ENCODE data around the gene PXDN.
A peak's percentile ranks its signal among the peaks of the same experiment; 100 is the strongest.

Gene PXDN

DNA sequence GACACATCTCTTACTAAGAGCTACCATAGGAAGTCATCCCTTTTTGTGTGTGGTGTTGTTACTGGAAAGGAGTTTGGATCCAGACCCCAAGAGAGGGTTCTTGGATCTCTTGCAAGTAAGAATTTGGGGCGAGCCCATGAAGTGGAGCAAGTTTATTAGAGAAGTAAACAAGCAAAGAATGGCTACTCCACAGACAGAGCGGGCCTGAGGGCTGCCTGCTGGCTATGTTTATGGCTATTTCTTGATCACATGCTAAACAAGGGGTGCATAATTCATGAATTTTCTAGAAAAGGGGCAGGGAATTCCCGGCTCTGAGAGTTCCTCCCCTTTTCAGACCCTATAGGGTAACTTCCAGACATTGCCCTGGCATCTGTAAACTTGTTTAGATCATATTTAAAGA is 30.6 kb upstream of the PXDN start:
- DNase-seq (ENCODE audit: low read depth) = no peak
- TF ChIP-seq, protein P1, sequence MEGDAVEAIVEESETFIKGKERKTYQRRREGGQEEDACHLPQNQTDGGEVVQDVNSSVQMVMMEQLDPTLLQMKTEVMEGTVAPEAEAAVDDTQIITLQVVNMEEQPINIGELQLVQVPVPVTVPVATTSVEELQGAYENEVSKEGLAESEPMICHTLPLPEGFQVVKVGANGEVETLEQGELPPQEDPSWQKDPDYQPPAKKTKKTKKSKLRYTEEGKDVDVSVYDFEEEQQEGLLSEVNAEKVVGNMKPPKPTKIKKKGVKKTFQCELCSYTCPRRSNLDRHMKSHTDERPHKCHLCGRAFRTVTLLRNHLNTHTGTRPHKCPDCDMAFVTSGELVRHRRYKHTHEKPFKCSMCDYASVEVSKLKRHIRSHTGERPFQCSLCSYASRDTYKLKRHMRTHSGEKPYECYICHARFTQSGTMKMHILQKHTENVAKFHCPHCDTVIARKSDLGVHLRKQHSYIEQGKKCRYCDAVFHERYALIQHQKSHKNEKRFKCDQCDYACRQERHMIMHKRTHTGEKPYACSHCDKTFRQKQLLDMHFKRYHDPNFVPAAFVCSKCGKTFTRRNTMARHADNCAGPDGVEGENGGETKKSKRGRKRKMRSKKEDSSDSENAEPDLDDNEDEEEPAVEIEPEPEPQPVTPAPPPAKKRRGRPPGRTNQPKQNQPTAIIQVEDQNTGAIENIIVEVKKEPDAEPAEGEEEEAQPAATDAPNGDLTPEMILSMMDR (IDR thresholded peaks at IDR 0.05; ENCODE audit: control insufficient read depth, insufficient read depth, low read depth, low read length, missing control alignments) = no peak
- H3K4me3 ChIP-seq (ENCODE audit: control insufficient read depth, low read depth, low read length) = no peak overlapping the region

DNA sequence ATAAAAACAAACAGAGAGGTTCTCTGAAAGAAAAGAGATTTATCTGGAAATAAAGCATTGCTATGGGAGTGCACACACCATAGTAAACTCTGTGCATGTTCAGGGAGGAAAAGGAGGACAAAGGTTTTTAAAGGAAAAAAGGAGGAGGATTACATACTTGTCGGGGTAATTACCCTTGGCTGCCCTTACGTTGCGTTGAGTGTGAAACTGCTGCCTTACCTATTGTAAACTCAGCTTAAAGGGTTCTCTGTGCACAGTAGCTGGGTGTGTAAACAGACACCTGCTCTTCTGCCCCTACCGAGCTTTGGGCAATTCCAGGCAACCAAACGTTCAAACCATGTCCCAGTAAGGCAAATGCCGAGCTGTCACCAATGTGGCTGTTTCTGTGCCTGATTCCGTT is 29.6 kb upstream of the PXDN start:
- H3K4me3 ChIP-seq (ENCODE audit: control insufficient read depth, low read depth, low read length) = no peak overlapping the region
- TF ChIP-seq, protein P1 (IDR thresholded peaks at IDR 0.05; ENCODE audit: control insufficient read depth, insufficient read depth, low read depth, low read length, missing control alignments) = no peak

DNA sequence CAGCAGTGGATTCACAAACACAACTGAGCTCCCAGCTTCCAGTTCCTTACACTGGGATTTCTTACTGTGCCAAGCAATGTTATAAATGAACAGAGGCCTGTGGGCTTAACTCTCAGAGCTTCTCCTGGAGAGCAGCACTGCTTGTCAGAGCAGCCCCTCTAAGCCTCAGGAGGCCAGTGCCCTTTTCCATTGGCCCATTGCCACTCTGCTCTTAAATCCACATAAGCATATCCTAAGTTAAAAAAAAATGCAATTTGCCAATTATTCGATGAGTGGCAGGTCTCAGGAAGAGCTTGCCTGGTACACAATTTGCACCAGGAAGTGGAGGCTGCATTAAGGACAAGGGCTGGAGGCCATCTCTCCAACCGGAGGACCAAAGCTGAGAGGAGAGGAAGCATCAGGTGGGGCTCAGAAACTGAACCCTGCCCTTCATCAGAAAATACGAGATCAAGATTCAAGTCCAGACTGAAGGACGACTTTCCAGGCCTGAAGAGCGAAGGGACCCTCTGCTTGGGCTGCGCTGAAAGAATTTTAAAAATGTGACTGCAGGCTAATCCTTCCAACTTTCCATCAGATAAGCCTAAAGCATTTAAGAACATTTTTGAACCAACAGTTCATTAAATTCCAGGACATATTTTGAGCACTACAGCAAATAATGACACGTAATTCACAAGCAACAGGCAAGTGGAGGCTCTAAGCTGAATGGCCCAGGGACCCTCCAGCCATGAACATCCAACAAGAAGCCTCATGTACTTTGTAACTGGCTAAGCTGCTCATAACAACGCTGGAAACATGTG is 28.4 kb upstream of the PXDN start:
- DNase-seq (ENCODE audit: low read depth) = no peak
- H3K4me3 ChIP-seq (ENCODE audit: control insufficient read depth, low read depth, low read length) = no peak overlapping the region
- TF ChIP-seq, protein P1 (IDR thresholded peaks at IDR 0.05; ENCODE audit: control insufficient read depth, insufficient read depth, low read depth, low read length, missing control alignments) = no peak

More for the DNA sequence above, 29.6 kb upstream of the PXDN start:
- DNase-seq (ENCODE audit: low read depth) = no peak

DNA sequence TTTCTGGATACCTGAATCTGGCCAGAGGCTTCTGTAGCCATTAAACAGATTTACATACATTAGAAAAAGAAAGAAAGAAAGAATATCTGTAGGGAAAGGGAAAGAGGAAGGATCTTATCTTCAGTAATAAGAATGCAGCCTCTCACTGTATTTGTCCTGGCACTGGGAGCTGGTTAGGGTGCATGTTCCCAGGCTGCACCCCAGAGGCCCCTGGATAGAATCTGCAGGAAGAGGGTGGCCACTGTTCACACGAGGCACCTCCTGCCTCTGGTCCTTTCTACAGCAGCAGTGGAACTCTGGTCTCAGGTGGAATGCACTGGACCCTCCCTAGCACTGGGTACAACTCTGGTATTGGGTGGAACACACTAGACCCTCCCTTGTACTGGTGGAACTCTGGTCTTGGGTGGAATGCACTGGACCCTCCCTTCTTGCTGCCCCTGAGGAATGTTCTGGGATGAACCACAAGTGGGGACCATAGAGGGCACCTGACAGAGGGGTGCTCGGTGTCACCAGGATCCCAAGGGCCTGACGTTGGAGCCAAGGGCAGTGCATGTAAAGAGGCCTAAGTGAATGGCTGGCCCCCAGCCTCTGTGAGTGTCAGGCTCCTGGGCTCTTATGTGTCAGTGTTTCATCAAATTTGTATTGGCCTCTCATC is 27.4 kb upstream of the PXDN start:
- no peak overlapping the region for H3K4me3 ChIP-seq (ENCODE audit: control insufficient read depth, low read depth, low read length)
- TF ChIP-seq, protein P1 (IDR thresholded peaks at IDR 0.05; ENCODE audit: control insufficient read depth, insufficient read depth, low read depth, low read length, missing control alignments) = no peak
- no peak for DNase-seq (ENCODE audit: low read depth)

DNA sequence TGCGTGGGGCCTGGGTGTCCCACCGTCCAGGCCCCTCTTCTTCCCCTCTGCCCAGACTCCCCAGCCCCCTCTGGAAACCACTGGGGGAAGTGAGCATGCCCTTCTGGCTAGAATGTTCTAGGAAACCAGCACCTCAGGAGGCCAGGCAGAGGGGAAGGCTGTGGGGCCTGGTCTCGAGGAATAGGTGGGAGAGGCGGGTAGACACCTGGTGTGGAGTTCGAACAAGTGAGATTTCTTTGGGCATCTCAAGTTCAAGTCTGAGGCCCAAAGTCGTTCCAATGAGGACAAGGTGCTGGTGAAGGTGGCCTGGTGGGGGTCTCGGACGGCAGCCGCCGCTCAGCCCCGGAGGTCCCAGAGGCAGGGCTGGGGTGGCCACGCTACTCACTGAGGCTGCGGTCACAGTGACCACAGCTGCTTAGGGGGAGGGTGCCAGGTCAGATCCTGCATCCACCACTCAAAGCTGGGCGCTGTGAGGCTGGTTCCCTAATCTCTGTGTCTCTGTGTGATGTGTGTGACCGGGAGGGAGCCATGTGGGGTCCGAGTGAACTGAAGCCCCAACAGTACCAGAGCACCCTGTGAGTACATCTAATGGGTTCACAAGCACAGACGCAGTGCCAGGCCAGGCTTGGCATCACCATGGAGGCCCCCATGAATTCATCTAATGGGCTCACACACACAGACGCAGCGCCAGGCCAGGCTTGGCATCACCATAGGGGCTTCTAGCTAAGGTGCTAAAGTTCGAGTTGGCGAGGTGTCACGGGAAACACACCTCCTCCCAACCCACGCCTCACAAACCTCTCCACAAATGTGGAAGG is 26.5 kb upstream of the PXDN start:
- TF ChIP-seq, protein P1 (IDR thresholded peaks at IDR 0.05; ENCODE audit: control insufficient read depth, insufficient read depth, low read depth, low read length, missing control alignments) = no peak
- no peak overlapping the region for H3K4me3 ChIP-seq (ENCODE audit: control insufficient read depth, low read depth, low read length)
- no peak for DNase-seq (ENCODE audit: low read depth)

DNA sequence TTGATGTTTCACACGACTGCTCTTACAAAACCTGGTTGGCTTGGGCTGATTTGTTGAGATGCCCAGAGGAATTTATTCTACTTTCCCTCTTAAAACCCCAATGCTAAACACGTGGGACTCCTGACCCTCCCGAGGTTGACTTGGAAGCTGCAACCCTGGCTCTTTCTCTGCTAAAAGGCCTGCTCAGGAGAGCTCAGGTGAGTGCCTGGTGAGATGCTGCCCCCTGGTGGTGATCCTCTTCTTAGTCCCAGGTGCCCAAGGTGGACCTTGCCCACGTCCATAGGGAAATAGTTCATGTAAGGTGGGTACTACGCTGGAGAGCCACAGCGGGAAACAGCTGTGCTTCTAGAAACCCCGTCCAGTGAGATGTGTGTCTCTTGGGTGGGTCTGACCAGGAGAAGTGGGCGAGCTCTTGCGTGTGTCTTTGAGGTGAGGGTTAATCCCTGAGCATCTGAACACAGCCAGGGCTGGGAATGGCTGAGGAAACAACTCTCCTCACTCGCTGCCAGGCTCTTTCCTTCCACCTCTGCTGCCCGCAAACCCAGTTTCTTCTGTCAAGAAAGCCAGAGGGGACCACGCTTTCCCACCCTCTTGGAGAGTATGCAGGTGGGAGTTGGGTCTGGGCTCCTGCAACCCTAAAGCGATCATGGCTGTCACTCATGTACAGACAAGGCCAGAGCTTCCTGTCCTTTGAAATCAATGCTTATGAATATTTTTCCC is 25.5 kb upstream of the PXDN start:
- TF ChIP-seq, protein P1 (IDR thresholded peaks at IDR 0.05; ENCODE audit: control insufficient read depth, insufficient read depth, low read depth, low read length, missing control alignments) = peak; percentile 80
- no peak overlapping the region for H3K4me3 ChIP-seq (ENCODE audit: control insufficient read depth, low read depth, low read length)
- DNase-seq (ENCODE audit: low read depth) = no peak
